H1 (cell line): ENCODE results near the gene MGAT2.

Experiments used
- CHD2 ChIP-seq: IDR thresholded peaks from 2 replicates; pipeline ENCODE4 v1.6.1; 2012; ENCODE audit warnings: low read length, improper control_type of control experiment
- JUN ChIP-seq: IDR thresholded peaks from 2 replicates; pipeline ENCODE4 v1.6.1; 2011; ENCODE audit warnings: low read depth, mild to moderate bottlenecking, improper control_type of control experiment, low read length
- TAF1 ChIP-seq: IDR thresholded peaks from 2 replicates; pipeline ENCODE4 v1.6.1; 2011; ENCODE audit warnings: mild to moderate bottlenecking, low read depth, low read length
- TF ChIP-seq, protein P1 (sequence below), 3 experiments: IDR thresholded peaks; 1 replicate in 2 of 3; 2 replicates in 1 of 3; pipeline versions ENCODE4 v1.5.1 to v1.6.1; 2011; ENCODE audit warnings: low read length in 3 of 3, mild to moderate bottlenecking in 3 of 3, inconsistent platforms in 2 of 3, low read depth in 1 of 3, moderate library complexity in 1 of 3; ENCODE audit not compliant: insufficient read depth in 1 of 3; ENCODE audit errors: control extremely low read depth in 1 of 3

DNA sequence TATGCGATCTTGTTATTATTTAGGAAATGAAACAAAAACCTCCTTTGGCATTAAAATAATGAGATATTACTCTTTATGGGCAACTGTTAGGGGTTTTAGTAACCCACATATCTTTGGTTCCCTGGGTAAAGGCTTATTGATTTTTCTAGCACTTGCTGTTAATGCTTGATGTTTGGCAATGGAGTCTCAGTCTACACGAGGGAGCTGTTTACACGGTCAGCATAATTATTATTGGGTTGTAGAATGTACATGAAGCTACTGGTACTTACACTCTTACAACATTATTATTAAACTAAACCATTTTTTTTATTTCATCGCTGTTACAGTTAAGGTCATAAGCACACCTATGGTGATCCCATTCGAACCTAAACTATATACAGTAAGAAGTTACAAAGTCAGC lies 46.6 kb upstream of the MGAT2 start:
- TF ChIP-seq TAF1 = no peak
- TF ChIP-seq CHD2 = no peak
- TF ChIP-seq, protein P1, sequence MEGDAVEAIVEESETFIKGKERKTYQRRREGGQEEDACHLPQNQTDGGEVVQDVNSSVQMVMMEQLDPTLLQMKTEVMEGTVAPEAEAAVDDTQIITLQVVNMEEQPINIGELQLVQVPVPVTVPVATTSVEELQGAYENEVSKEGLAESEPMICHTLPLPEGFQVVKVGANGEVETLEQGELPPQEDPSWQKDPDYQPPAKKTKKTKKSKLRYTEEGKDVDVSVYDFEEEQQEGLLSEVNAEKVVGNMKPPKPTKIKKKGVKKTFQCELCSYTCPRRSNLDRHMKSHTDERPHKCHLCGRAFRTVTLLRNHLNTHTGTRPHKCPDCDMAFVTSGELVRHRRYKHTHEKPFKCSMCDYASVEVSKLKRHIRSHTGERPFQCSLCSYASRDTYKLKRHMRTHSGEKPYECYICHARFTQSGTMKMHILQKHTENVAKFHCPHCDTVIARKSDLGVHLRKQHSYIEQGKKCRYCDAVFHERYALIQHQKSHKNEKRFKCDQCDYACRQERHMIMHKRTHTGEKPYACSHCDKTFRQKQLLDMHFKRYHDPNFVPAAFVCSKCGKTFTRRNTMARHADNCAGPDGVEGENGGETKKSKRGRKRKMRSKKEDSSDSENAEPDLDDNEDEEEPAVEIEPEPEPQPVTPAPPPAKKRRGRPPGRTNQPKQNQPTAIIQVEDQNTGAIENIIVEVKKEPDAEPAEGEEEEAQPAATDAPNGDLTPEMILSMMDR (IDR thresholded peaks at IDR 0.05; ENCODE audit: control extremely low read depth in 1 of 3, insufficient read depth in 1 of 3, low read depth in 1 of 3, low read length in 3 of 3) = no peak
- TF ChIP-seq JUN = no peak
